ENCODE results near the gene GPR37L1.
"Not testable (repeated sequence)": the region's sequence is repeated elsewhere in the genome, so short reads cannot be mapped to it uniquely, and the experiment has no call there.

Gene GPR37L1

GRCh38 chr1:202133001-202133400 is 10.3 kb downstream of the GPR37L1 start:
- DNase-seq (ENCODE audit: low read depth in 3 of 3, low spot score in 1 of 3) = no peak

GRCh38 chr1:202133496-202133895 is 10.8 kb downstream of the GPR37L1 start:
- DNase-seq (ENCODE audit: low read depth in 3 of 3, low spot score in 1 of 3) = no peak

- no peak for DNase-seq (ENCODE audit: low read depth in 3 of 3, low spot score in 1 of 3)
Observed at GRCh38 chr1:202133989-202134388, 11.3 kb downstream of the GPR37L1 start.

- no peak for DNase-seq (ENCODE audit: low read depth in 3 of 3, low spot score in 1 of 3)
Observed at GRCh38 chr1:202134645-202135172, 12.0 kb downstream of the GPR37L1 start.

GRCh38 chr1:202135221-202135721 is 12.6 kb downstream of the GPR37L1 start:
- peak; percentile 23 to 31 (median 25) for DNase-seq (ENCODE audit: low read depth in 3 of 3, low spot score in 1 of 3)

- no peak for DNase-seq (ENCODE audit: low read depth in 3 of 3, low spot score in 1 of 3)
Observed at GRCh38 chr1:202140833-202141232, 18.1 kb downstream of the GPR37L1 start.

- not testable (repeated sequence) for DNase-seq (ENCODE audit: low read depth in 3 of 3, low spot score in 1 of 3)
Observed at GRCh38 chr1:202141468-202141867, 18.8 kb downstream of the GPR37L1 start.

GRCh38 chr1:202143011-202143767 is 20.5 kb downstream of the GPR37L1 start:
- no peak for DNase-seq (ENCODE audit: low read depth in 3 of 3, low spot score in 1 of 3)

GRCh38 chr1:202143768-202144401 is 21.2 kb downstream of the GPR37L1 start:
- DNase-seq (ENCODE audit: low read depth in 3 of 3, low spot score in 1 of 3) = no peak

- DNase-seq (ENCODE audit: low read depth in 3 of 3, low spot score in 1 of 3) = peak in 2 of 3 donors; percentile 39 to 58
Observed at GRCh38 chr1:202144402-202145067, 21.8 kb downstream of the GPR37L1 start, which contains the start of gene ARL8A. ARL8A (minus strand) TSS chr1:202144737; CDS start chr1:202144572, 165 bp downstream.

- DNase-seq (ENCODE audit: low read depth in 3 of 3, low spot score in 1 of 3) = no peak
Observed at GRCh38 chr1:202145068-202145743, 22.5 kb downstream of the GPR37L1 start.

- DNase-seq (ENCODE audit: low read depth in 3 of 3, low spot score in 1 of 3) = not testable (repeated sequence)
Observed at GRCh38 chr1:202145744-202146140, 23.0 kb downstream of the GPR37L1 start.

- DNase-seq (ENCODE audit: low read depth in 3 of 3, low spot score in 1 of 3) = no peak
Observed at GRCh38 chr1:202146279-202146678, 23.6 kb downstream of the GPR37L1 start.

GRCh38 chr1:202146993-202147392 is 24.3 kb downstream of the GPR37L1 start:
- DNase-seq (ENCODE audit: low read depth in 3 of 3, low spot score in 1 of 3) = no peak

- no peak for DNase-seq (ENCODE audit: low read depth in 3 of 3, low spot score in 1 of 3)
Observed at GRCh38 chr1:202148391-202148790, 25.7 kb downstream of the GPR37L1 start.

GRCh38 chr1:202149566-202149965 is 26.8 kb downstream of the GPR37L1 start:
- DNase-seq (ENCODE audit: low read depth in 3 of 3, low spot score in 1 of 3) = no peak

- DNase-seq (ENCODE audit: low read depth in 3 of 3, low spot score in 1 of 3) = no peak
Observed at GRCh38 chr1:202150187-202150586, 27.5 kb downstream of the GPR37L1 start.

- DNase-seq (ENCODE audit: low read depth in 3 of 3, low spot score in 1 of 3) = no peak
Observed at GRCh38 chr1:202150602-202151001, 27.9 kb downstream of the GPR37L1 start.

GRCh38 chr1:202151045-202151444 is 28.3 kb downstream of the GPR37L1 start:
- DNase-seq (ENCODE audit: low read depth in 3 of 3, low spot score in 1 of 3) = no peak

GRCh38 chr1:202152399-202152798 is 29.7 kb downstream of the GPR37L1 start:
- DNase-seq (ENCODE audit: low read depth in 3 of 3, low spot score in 1 of 3) = no peak

- no peak for DNase-seq (ENCODE audit: low read depth in 3 of 3, low spot score in 1 of 3)
Observed at GRCh38 chr1:202153284-202153683, 30.6 kb downstream of the GPR37L1 start.
